HEK293 (cell line): Measurements from ENCODE around the gene IQCH.

ENCODE experiments used
- HOXD13 ChIP-seq: sonication (generic); formaldehyde crosslinking; IDR thresholded peaks from 2 replicates; pipeline ENCODE4 v1.8.0; 2022; ENCODE audit warnings: missing genetic modification reagents, borderline replicate concordance
- KLF16 ChIP-seq: fragments of 450-650 bp; formaldehyde crosslinking; IDR thresholded peaks from 2 replicates; pipeline ENCODE4 v1.5.1; 2017; ENCODE audit warnings: missing biosample characterization, missing genetic modification characterization
- KLF9 ChIP-seq: fragments of 450-650 bp; formaldehyde crosslinking; IDR thresholded peaks from 2 replicates; pipeline ENCODE4 v1.5.1; 2016; ENCODE audit warnings: missing biosample characterization, missing genetic modification characterization, low read depth
- OVOL3 ChIP-seq: fragments of 450-650 bp; formaldehyde crosslinking; IDR thresholded peaks from 2 replicates; pipeline ENCODE4 v1.5.1; 2016; ENCODE audit warnings: missing biosample characterization, missing genetic modification characterization
- SCRT2 ChIP-seq: fragments of 450-650 bp; formaldehyde crosslinking; IDR thresholded peaks from 2 replicates; pipeline ENCODE4 v1.5.1; 2016; ENCODE audit warnings: missing biosample characterization, missing genetic modification characterization
- SP2 ChIP-seq: fragments of 450-650 bp; formaldehyde crosslinking; IDR thresholded peaks from 2 replicates; pipeline ENCODE4 v1.5.1; 2016; ENCODE audit warnings: missing biosample characterization, missing genetic modification characterization
- SP3 ChIP-seq: fragments of 450-650 bp; formaldehyde crosslinking; IDR thresholded peaks from 2 replicates; pipeline ENCODE4 v1.5.1; 2016; ENCODE audit warnings: missing biosample characterization, missing genetic modification characterization
- ZBTB1 ChIP-seq: fragments of 450-650 bp; formaldehyde crosslinking; IDR thresholded peaks from 2 replicates; pipeline ENCODE4 v1.5.1; 2016; ENCODE audit warnings: missing biosample characterization, missing genetic modification characterization
- ZBTB7A ChIP-seq: fragments of 450-650 bp; formaldehyde crosslinking; IDR thresholded peaks from 2 replicates; pipeline ENCODE4 v1.5.1; 2016; ENCODE audit warnings: low read depth, missing biosample characterization, missing genetic modification characterization
- ZFP3 ChIP-seq: fragments of 450-650 bp; formaldehyde crosslinking; IDR thresholded peaks from 2 replicates; pipeline ENCODE4 v1.5.1; 2016; ENCODE audit warnings: low read depth, missing biosample characterization, missing genetic modification characterization
- ZNF112 ChIP-seq: fragments of 450-650 bp; formaldehyde crosslinking; IDR thresholded peaks from 2 replicates; pipeline ENCODE4 v1.5.0; 2017; ENCODE audit warnings: missing biosample characterization, missing genetic modification characterization
- ZNF16 ChIP-seq: fragments of 450-650 bp; formaldehyde crosslinking; IDR thresholded peaks from 2 replicates; pipeline ENCODE4 v1.5.1; 2016; ENCODE audit warnings: low read depth, missing biosample characterization, missing genetic modification characterization
- ZNF174 ChIP-seq: fragments of 450-650 bp; formaldehyde crosslinking; IDR thresholded peaks from 2 replicates; pipeline ENCODE4 v1.5.0; 2017; ENCODE audit warnings: missing biosample characterization, mild to moderate bottlenecking, missing genetic modification characterization
- ZNF175 ChIP-seq: fragments of 450-650 bp; formaldehyde crosslinking; IDR thresholded peaks from 2 replicates; pipeline ENCODE4 v1.5.1; 2016; ENCODE audit warnings: missing biosample characterization, missing genetic modification characterization
- ZNF19 ChIP-seq: fragments of 450-650 bp; formaldehyde crosslinking; IDR thresholded peaks from 2 replicates; pipeline ENCODE4; 2016; ENCODE audit warnings: missing biosample characterization, missing genetic modification characterization, low read depth
- ZNF2 ChIP-seq: fragments of 450-650 bp; formaldehyde crosslinking; IDR thresholded peaks from 2 replicates; pipeline ENCODE4 v1.5.1; 2016; ENCODE audit warnings: missing biosample characterization, missing genetic modification characterization
- ZNF248 ChIP-seq: fragments of 450-650 bp; formaldehyde crosslinking; IDR thresholded peaks from 2 replicates; pipeline ENCODE4 v1.5.1; 2017; ENCODE audit warnings: missing biosample characterization, missing genetic modification characterization
- ZNF266 ChIP-seq: fragments of 450-650 bp; formaldehyde crosslinking; IDR thresholded peaks from 2 replicates; pipeline ENCODE4 v1.5.1; 2016; ENCODE audit warnings: missing biosample characterization, missing genetic modification characterization, low read depth
- ZNF292 ChIP-seq: fragments of 450-650 bp; formaldehyde crosslinking; IDR thresholded peaks from 2 replicates; pipeline ENCODE4 v1.5.1; 2016; ENCODE audit warnings: low read depth, missing biosample characterization, missing genetic modification characterization, borderline replicate concordance
- ZNF324 ChIP-seq: fragments of 450-650 bp; formaldehyde crosslinking; IDR thresholded peaks from 2 replicates; pipeline ENCODE4 v1.5.1; 2016; ENCODE audit warnings: missing biosample characterization, missing genetic modification characterization
- ZNF354C ChIP-seq: fragments of 450-650 bp; formaldehyde crosslinking; IDR thresholded peaks from 2 replicates; pipeline ENCODE4 v1.5.1; 2016; ENCODE audit warnings: missing biosample characterization, missing genetic modification characterization, low read depth, borderline replicate concordance
- ZNF521 ChIP-seq: fragments of 450-650 bp; formaldehyde crosslinking; IDR thresholded peaks from 2 replicates; pipeline ENCODE4 v1.5.1; 2017; ENCODE audit warnings: missing biosample characterization, mild to moderate bottlenecking, missing genetic modification characterization
- ZNF555 ChIP-seq: fragments of 450-650 bp; formaldehyde crosslinking; conservative IDR thresholded peaks from 2 replicates; pipeline ENCODE4 v1.5.1; 2017; ENCODE audit warnings: missing biosample characterization, mild to moderate bottlenecking, missing genetic modification characterization, inconsistent platforms
- ZNF560 ChIP-seq: fragments of 450-650 bp; formaldehyde crosslinking; IDR thresholded peaks from 2 replicates; pipeline ENCODE4 v1.5.1; 2017; ENCODE audit warnings: missing biosample characterization, missing genetic modification characterization, borderline replicate concordance
- ZNF571 ChIP-seq: fragments of 450-650 bp; formaldehyde crosslinking; IDR thresholded peaks from 2 replicates; pipeline ENCODE4 v1.5.0; 2017; ENCODE audit warnings: missing biosample characterization, missing genetic modification characterization
- ZNF585B ChIP-seq: fragments of 450-650 bp; formaldehyde crosslinking; IDR thresholded peaks from 2 replicates; pipeline ENCODE4 v1.5.1; 2016; ENCODE audit warnings: missing biosample characterization, missing genetic modification characterization
- ZNF596 ChIP-seq: fragments of 450-650 bp; IDR thresholded peaks from 2 replicates; pipeline ENCODE4 v1.5.0; 2018; ENCODE audit warnings: missing biosample characterization, mild to moderate bottlenecking, missing genetic modification characterization, moderate library complexity
- ZNF623 ChIP-seq: fragments of 450-650 bp; formaldehyde crosslinking; IDR thresholded peaks from 2 replicates; pipeline ENCODE4 v1.5.1; 2016; ENCODE audit warnings: missing biosample characterization, missing genetic modification characterization
- ZNF629 ChIP-seq: fragments of 450-650 bp; formaldehyde crosslinking; IDR thresholded peaks from 2 replicates; pipeline ENCODE4 v1.5.1; 2017; ENCODE audit warnings: missing biosample characterization, missing genetic modification characterization
- ZNF707 ChIP-seq: fragments of 450-650 bp; formaldehyde crosslinking; IDR thresholded peaks from 2 replicates; pipeline ENCODE4 v1.5.1; 2016; ENCODE audit warnings: missing biosample characterization, missing genetic modification characterization
- ZNF76 ChIP-seq: fragments of 450-650 bp; formaldehyde crosslinking; IDR thresholded peaks from 2 replicates; pipeline ENCODE4; 2016; ENCODE audit warnings: low read depth, missing biosample characterization, missing genetic modification characterization, borderline replicate concordance
- ZSCAN23 ChIP-seq: fragments of 450-650 bp; formaldehyde crosslinking; IDR thresholded peaks from 2 replicates; pipeline ENCODE4 v1.5.1; 2016; ENCODE audit warnings: missing biosample characterization, missing genetic modification characterization
- TF ChIP-seq, protein P1 (sequence below): fragments of 450-650 bp; formaldehyde crosslinking; IDR thresholded peaks from 2 replicates; pipeline ENCODE4 v1.5.1; 2016; ENCODE audit warnings: missing biosample characterization, missing genetic modification characterization
- TF ChIP-seq, protein P2 (sequence below): fragments of 450-650 bp; formaldehyde crosslinking; IDR thresholded peaks from 2 replicates; pipeline ENCODE4 v1.5.1; 2017; ENCODE audit warnings: missing biosample characterization, mild to moderate bottlenecking, missing genetic modification characterization, moderate library complexity
- TF ChIP-seq, protein P3 (sequence below): fragments of 450-650 bp; formaldehyde crosslinking; IDR thresholded peaks from 2 replicates; pipeline ENCODE4 v1.5.1; 2016; ENCODE audit warnings: missing biosample characterization, missing genetic modification characterization
- TF ChIP-seq, protein P4 (sequence below): fragments of 450-650 bp; formaldehyde crosslinking; IDR thresholded peaks from 2 replicates; pipeline ENCODE4 v1.5.1; 2016; ENCODE audit warnings: missing biosample characterization, missing genetic modification characterization

Gene IQCH

DNA sequence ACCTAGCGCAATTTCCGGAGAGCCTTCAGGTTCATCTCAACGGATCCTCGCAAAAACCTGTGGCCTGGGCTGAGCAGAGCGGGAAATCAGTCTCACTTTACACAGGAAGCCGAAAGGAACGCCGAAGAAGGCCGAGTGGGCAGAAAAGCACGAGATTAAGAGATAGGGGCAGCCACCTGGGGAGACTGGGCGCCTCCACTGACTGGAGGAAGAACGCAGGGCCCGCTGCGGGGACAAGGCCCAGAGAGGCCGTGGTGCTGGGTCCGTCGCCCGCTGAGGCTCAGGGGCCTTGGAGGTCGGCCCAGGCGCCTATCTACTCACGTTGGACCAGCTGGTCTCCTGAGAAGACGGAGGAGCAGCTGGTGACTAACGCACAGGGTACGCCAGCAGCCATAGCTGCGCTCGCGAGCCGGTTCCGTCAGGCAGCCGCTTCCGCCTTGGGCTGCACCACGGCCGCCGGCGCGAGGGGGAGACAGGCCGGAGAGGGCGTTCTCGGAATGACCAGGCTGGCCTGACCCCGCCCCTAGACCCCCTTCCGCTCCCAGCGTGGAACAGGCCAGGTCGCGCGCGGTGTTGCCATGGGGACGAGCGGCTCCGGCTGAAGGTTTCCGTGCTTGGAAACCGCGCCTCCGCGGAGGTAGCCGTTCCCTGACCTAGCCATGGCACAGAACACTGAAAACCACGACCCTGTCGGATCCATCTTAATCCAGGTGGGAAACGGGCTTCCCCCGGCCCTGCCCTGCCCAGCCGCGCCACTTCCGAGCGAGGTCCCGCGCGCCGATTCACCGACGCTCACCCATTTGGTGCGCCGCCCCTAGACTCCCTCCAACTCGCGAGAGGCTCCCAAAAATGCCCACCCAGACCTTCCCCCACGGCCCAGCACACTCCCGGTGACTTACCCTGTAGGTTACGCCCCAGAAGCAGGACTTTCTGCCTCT is at the start of gene IQCH, which contains the start of gene AAGAB (continued):
- TF ChIP-seq ZNF16 (tag by site-specific recombination) (no peak; the same call in 1 of the 2 replicates), SCRT2 (tag by site-specific recombination) (peak; percentile 98), KLF9 (tag by site-specific recombination) (peak; percentile 99), KLF16 (tag by site-specific recombination) (peak; percentile 100), ZNF707 (tag by site-specific recombination) (no peak), ZNF521 (tag by site-specific recombination) (no peak), HOXD13 (CRISPR knock-in tag) (no peak), ZNF2 (peak; percentile 91; the same call in 1 of the 2 replicates), ZNF555 (no peak), ZNF585B (no peak), ZFP3 (tag by site-specific recombination) (no peak), ZNF354C (tag by site-specific recombination) (no peak), ZNF112 (tag by site-specific recombination) (no peak), ZNF571 (no peak), ZNF175 (no peak), ZNF629 (tag by site-specific recombination) (peak; percentile 81), OVOL3 (tag by site-specific recombination) (no peak), ZNF248 (no peak), ZNF596 (no peak), ZNF560 (tag by site-specific recombination) (peak; percentile 100), ZNF19 (tag by site-specific recombination) (no peak), SP2 (tag by site-specific recombination) (peak; percentile 81), ZNF623 (tag by site-specific recombination) (peak; percentile 32; the same call in 1 of the 2 replicates), ZNF76 (peak; percentile 88), ZSCAN23 (tag by site-specific recombination) (peak; percentile 64; the same call in 1 of the 2 replicates), SP3 (tag by site-specific recombination) (peak; percentile 100), ZNF324 (tag by site-specific recombination) (peak; percentile 95), ZNF292 (no peak), ZNF174 (no peak), ZNF266 (no peak), ZBTB1 (tag by site-specific recombination) (no peak), ZBTB7A (tag by site-specific recombination) (peak; percentile 76; the same call in 1 of the 2 replicates)
- TF ChIP-seq, protein P1, sequence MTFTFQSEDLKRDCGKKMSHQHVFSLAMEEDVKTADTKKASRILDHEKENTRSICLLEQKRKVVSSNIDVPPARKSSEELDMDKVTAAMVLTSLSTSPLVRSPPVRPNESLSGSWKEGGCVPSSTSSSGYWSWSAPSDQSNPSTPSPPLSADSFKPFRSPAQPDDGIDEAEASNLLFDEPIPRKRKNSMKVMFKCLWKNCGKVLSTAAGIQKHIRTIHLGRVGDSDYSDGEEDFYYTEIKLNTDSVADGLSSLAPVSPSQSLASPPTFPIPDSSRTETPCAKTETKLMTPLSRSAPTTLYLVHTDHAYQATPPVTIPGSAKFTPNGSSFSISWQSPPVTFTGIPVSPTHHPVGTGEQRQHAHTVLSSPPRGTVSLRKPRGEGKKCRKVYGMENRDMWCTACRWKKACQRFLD (tag by site-specific recombination), result peak; percentile 65; the same call in 1 of the 2 replicates
- TF ChIP-seq, protein P2, sequence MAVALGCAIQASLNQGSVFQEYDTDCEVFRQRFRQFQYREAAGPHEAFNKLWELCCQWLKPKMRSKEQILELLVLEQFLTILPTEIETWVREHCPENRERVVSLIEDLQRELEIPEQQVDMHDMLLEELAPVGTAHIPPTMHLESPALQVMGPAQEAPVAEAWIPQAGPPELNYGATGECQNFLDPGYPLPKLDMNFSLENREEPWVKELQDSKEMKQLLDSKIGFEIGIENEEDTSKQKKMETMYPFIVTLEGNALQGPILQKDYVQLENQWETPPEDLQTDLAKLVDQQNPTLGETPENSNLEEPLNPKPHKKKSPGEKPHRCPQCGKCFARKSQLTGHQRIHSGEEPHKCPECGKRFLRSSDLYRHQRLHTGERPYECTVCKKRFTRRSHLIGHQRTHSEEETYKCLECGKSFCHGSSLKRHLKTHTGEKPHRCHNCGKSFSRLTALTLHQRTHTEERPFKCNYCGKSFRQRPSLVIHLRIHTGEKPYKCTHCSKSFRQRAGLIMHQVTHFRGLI (tag by site-specific recombination), result peak; percentile 57
- TF ChIP-seq, protein P3, sequence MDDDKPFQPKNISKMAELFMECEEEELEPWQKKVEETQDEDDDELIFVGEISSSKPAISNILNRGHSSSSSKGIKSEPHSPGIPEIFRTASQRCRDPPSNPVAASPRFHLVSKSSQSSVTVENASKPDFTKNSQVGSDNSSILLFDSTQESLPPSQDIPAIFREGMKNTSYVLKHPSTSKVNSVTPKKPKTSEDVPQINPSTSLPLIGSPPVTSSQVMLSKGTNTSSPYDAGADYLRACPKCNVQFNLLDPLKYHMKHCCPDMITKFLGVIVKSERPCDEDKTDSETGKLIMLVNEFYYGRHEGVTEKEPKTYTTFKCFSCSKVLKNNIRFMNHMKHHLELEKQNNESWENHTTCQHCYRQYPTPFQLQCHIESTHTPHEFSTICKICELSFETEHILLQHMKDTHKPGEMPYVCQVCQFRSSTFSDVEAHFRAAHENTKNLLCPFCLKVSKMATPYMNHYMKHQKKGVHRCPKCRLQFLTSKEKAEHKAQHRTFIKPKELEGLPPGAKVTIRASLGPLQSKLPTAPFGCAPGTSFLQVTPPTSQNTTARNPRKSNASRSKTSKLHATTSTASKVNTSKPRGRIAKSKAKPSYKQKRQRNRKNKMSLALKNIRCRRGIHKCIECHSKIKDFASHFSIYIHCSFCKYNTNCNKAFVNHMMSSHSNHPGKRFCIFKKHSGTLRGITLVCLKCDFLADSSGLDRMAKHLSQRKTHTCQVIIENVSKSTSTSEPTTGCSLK (tag by site-specific recombination), result no peak
- TF ChIP-seq, protein P4, sequence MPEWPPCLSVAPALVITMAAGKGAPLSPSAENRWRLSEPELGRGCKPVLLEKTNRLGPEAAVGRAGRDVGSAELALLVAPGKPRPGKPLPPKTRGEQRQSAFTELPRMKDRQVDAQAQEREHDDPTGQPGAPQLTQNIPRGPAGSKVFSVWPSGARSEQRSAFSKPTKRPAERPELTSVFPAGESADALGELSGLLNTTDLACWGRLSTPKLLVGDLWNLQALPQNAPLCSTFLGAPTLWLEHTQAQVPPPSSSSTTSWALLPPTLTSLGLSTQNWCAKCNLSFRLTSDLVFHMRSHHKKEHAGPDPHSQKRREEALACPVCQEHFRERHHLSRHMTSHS (tag by site-specific recombination), result no peak
